Gastroesophageal sphincter (tissue), 3 donors: ENCODE data around the gene TMX4.

ENCODE experiments used
- CTCF ChIP-seq, 4 experiments: fragments of 200-600 bp in 2 of 4; fragments of 450-650 bp in 2 of 4; sonication (generic) in 1 of 4; IDR thresholded peaks; one replicate each; pipeline ENCODE4 v1.5.1; 2017 to 2019; ENCODE audit warnings: antibody characterized with exemption in 4 of 4, mild to moderate bottlenecking in 2 of 4, moderate library complexity in 2 of 4
- EP300 ChIP-seq: sonication (generic); formaldehyde crosslinking; IDR thresholded peaks from one replicate; pipeline ENCODE4 v1.6.1; 2017; ENCODE audit warnings: antibody characterized with exemption, mild to moderate bottlenecking
- POLR2A ChIP-seq, 2 donors: fragments of 450-650 bp; IDR thresholded peaks; one replicate each; pipeline ENCODE4 v1.6.1; 2017; ENCODE audit warnings: antibody characterized with exemption in 2 of 2, mild to moderate bottlenecking in 2 of 2, moderate library complexity in 1 of 2
- POLR2AphosphoS5 ChIP-seq: sonication (generic); formaldehyde crosslinking; IDR thresholded peaks from one replicate; pipeline ENCODE4 v1.6.1; 2017; ENCODE audit warnings: antibody characterized with exemption

- TF ChIP-seq POLR2A (IDR thresholded peaks at IDR 0.05) (no peak), POLR2AphosphoS5 (no peak), EP300 (no peak), CTCF (IDR thresholded peaks at IDR 0.05) (no peak)
Observed at GRCh38 chr20:7996898-7997297, 22.7 kb downstream of the TMX4 start.
